ENCODE measurements around the gene MT1E. TPM values are rescaled to one million over a fixed set of nuclear protein-coding genes. Genes with fewer than 3 reads are reported as not detected.
"Not testable (repeated sequence)": the region's sequence is repeated elsewhere in the genome, so short reads cannot be mapped to it uniquely, and the experiment has no call there.

The MT1E gene
- total and polyA plus RNA-seq, 12 donors: 105 to 1,395 (median 413) TPM

DNA sequence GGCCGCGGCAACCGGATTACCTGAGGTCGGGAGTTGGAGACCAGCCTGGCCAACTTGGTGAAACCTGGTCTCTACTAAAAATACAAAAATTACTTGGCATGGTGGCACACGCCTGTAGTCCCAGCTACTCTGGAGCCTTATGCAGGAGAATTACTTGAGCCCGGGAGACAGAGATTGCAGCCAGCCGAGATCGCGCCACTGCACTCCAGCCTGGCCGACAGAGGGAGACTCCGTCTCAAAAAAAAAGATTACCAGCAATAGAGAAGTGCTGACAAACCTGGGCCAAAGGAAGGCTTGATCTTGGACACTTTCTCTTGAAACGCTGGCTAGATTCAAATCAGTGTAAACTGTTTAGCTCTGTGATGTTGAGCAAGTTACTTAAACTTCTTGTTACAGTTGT lies 48.3 kb downstream of the MT1E start:
- no peaks in the 10 kb centered on the region for H3K36me3 ChIP-seq (replicated peaks in 1 of 2)
- H3K27me3 ChIP-seq: peaks cover 5% of the 10 kb centered on the region
- peaks cover 0 to 4% of the 10 kb centered on the region in 2 donors for H3K4me1 ChIP-seq (replicated peaks in 1 of 2)
- WGBS, 4 donors: 42 to 50% (median 46%) methylated on average over 9 to 12 of the region's 12 CpGs
- H3K27ac ChIP-seq: no peak overlapping the region
- TF ChIP-seq, protein P1, sequence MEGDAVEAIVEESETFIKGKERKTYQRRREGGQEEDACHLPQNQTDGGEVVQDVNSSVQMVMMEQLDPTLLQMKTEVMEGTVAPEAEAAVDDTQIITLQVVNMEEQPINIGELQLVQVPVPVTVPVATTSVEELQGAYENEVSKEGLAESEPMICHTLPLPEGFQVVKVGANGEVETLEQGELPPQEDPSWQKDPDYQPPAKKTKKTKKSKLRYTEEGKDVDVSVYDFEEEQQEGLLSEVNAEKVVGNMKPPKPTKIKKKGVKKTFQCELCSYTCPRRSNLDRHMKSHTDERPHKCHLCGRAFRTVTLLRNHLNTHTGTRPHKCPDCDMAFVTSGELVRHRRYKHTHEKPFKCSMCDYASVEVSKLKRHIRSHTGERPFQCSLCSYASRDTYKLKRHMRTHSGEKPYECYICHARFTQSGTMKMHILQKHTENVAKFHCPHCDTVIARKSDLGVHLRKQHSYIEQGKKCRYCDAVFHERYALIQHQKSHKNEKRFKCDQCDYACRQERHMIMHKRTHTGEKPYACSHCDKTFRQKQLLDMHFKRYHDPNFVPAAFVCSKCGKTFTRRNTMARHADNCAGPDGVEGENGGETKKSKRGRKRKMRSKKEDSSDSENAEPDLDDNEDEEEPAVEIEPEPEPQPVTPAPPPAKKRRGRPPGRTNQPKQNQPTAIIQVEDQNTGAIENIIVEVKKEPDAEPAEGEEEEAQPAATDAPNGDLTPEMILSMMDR (IDR thresholded peaks at IDR 0.05): peak; percentile 33 to 70 (median 62)
- TF ChIP-seq POLR2A (IDR thresholded peaks at IDR 0.05): no peak
- DNase-seq: peak in 5 of 7 donors; percentile 40 to 70 (median 56)
- no peaks in the 10 kb centered on the region for H3K9me3 ChIP-seq (replicated peaks in 1 of 3)
- H3K4me3 ChIP-seq: no peak overlapping the region
- intact Hi-C loops (cut with DNase I): no loop called here

DNA sequence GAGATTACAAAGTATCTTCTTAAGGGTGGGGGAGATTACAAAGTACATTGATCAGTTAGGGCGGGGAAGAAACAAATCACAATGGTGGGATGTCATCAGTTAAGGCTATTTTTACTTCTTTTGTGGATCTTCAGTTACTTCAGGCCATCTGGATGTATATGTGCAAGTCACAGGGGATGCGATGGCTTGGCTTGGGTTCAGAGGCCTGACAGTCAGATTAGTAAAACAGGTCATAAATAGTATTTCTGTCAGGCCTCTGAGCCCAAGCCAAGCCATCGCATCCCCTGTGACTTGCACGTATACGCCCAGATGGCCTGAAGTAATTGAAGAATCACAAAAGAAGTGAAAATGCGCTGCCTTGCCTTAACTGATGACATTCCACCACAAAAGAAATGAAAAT lies 49.0 kb downstream of the MT1E start:
- H3K9me3 ChIP-seq (replicated peaks in 1 of 3); H3K36me3 ChIP-seq (replicated peaks in 1 of 2); H3K27me3 ChIP-seq; H3K4me1 ChIP-seq (replicated peaks in 1 of 2); H3K4me3 ChIP-seq; intact Hi-C loops (cut with DNase I); DNase-seq; H3K27ac ChIP-seq: not testable (repeated sequence)
- 79 to 91% (median 90%) methylated on average over 6 of the region's 6 CpGs for WGBS, 4 donors

DNA sequence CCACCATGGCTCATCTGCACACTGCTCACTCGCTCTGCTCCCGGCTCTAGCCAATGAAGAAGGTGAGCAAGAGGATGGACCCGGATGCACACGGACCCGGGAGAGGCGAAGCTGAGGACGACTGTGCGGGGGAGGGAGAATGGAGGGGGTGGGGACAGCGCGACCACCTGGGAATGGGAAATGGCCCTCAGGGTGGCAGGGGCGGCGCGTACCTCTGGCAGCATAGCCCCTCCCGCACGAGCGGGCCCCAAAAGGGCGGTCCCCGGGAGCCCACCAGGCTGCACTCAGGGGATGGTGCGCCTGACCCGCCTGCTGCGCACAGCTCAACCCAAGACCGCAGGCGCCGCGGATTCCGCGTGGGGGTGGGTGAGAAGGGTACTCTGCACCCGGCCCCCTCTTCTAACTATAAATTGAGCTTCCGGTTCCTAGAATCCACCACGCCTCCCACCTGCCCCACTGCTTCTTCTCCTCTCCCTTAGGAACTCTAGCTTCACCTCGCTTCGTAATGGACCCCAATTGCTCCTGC lies 50.2 kb downstream of the MT1E start:
- intact Hi-C loops (cut with DNase I): no loop called here
- H3K27me3 ChIP-seq: no peaks in the 10 kb centered on the region
- 29 to 44% (median 31%) methylated on average over 14 to 32 of the region's 32 CpGs for WGBS, 4 donors

More for the DNA sequence above, 50.2 kb downstream of the MT1E start:
- DNase-seq: no peak
- no peak overlapping the region for H3K27ac ChIP-seq
- H3K4me1 ChIP-seq (replicated peaks in 1 of 2): peaks cover 0 to 4% of the 10 kb centered on the region in 2 donors
- no peak overlapping the region for H3K4me3 ChIP-seq
- H3K36me3 ChIP-seq (replicated peaks in 1 of 2): no peaks in the 10 kb centered on the region
- TF ChIP-seq POLR2A (IDR thresholded peaks at IDR 0.05): no peak
- TF ChIP-seq, protein P1 (IDR thresholded peaks at IDR 0.05): no peak
- no peaks in the 10 kb centered on the region for H3K9me3 ChIP-seq (replicated peaks in 1 of 3)

Other genes with a start within 250 kb of the MT1E start
- gene AMFR, start 200.2 kb upstream of the MT1E start, total RNA-seq: 100 to 1,000 TPM; 165 to 346 (median 226) TPM
- gene AMFR, start 200.2 kb upstream of the MT1E start, polyA plus RNA-seq: 100 to 1,000 TPM in 1 of 3 donors, 10 to 100 TPM in 2; 40.3 to 117 (median 72.2) TPM
- 100 to 1,000 TPM in 5 of 9 donors, 10 to 100 TPM in 4; 20.1 to 113 (median 107) TPM for gene NUDT21, start 174.4 kb upstream of the MT1E start, total RNA-seq
- 10 to 100 TPM; 20.9 to 81.3 (median 32.4) TPM for gene NUDT21, start 174.4 kb upstream of the MT1E start, polyA plus RNA-seq
- 100 to 1,000 TPM in 3 of 9 donors, 10 to 100 TPM in 6; 28.1 to 183 (median 54.9) TPM for gene OGFOD1, start 174.2 kb upstream of the MT1E start, total RNA-seq
- 100 to 1,000 TPM in 1 of 3 donors, 10 to 100 TPM in 1, 1 to 10 TPM in 1; 9.2 to 132 (median 11.5) TPM for gene OGFOD1, start 174.2 kb upstream of the MT1E start, polyA plus RNA-seq
- 100 to 1,000 TPM; 115 to 329 (median 167) TPM for gene BBS2, start 105.8 kb upstream of the MT1E start, total RNA-seq
- 100 to 1,000 TPM; 156 to 357 (median 324) TPM for gene BBS2, start 105.8 kb upstream of the MT1E start, polyA plus RNA-seq
- not detected for gene MT4, start 60.7 kb upstream of the MT1E start, total RNA-seq
- gene MT4, start 60.7 kb upstream of the MT1E start, polyA plus RNA-seq: not detected
- gene MT3, start 36.3 kb upstream of the MT1E start, total RNA-seq: 100 to 1,000 TPM in 2 of 9 donors, 10 to 100 TPM in 6, 1 to 10 TPM in 1; 5.5 to 138 (median 40.6) TPM
- 100 to 1,000 TPM in 2 of 3 donors, 10 to 100 TPM in 1; 54.2 to 354 (median 169) TPM for gene MT3, start 36.3 kb upstream of the MT1E start, polyA plus RNA-seq
- gene MT2A, start 17.2 kb upstream of the MT1E start, total RNA-seq: 1,000 to 10,000 TPM in 3 of 9 donors, 100 to 1,000 TPM in 5, 10 to 100 TPM in 1; 43.8 to 6,828 (median 396) TPM
- gene MT2A, start 17.2 kb upstream of the MT1E start, polyA plus RNA-seq: 1,000 to 10,000 TPM in 1 of 3 donors, 100 to 1,000 TPM in 2; 442 to 2,904 (median 888) TPM
- gene MT1M, start 6.9 kb downstream of the MT1E start, total RNA-seq: 10 to 100 TPM in 4 of 9 donors, 1 to 10 TPM in 4, under 1 TPM in 1; 0.44 to 14.4 (median 10.0) TPM
- gene MT1M, start 6.9 kb downstream of the MT1E start, polyA plus RNA-seq: 10 to 100 TPM in 1 of 3 donors, 1 to 10 TPM in 2; 6.0 to 50.3 (median 8.0) TPM
- gene MT1A, start 12.9 kb downstream of the MT1E start, total RNA-seq: 100 to 1,000 TPM in 1 of 9 donors, 10 to 100 TPM in 4, 1 to 10 TPM in 3, not detected in 1; 6.9 to 107 (median 15.9) TPM
- 100 to 1,000 TPM in 2 of 3 donors, 10 to 100 TPM in 1; 16.5 to 273 (median 100) TPM for gene MT1A, start 12.9 kb downstream of the MT1E start, polyA plus RNA-seq
- gene MT1B, start 26.1 kb downstream of the MT1E start, total RNA-seq: not detected
- gene MT1B, start 26.1 kb downstream of the MT1E start, polyA plus RNA-seq: not detected
- gene MT1F, start 32.2 kb downstream of the MT1E start, total RNA-seq: 100 to 1,000 TPM in 1 of 9 donors, 10 to 100 TPM in 8; 10.8 to 204 (median 37.4) TPM
- 100 to 1,000 TPM in 1 of 3 donors, 10 to 100 TPM in 2; 46.1 to 107 (median 73.6) TPM for gene MT1F, start 32.2 kb downstream of the MT1E start, polyA plus RNA-seq
- 100 to 1,000 TPM in 1 of 9 donors, 10 to 100 TPM in 4, 1 to 10 TPM in 3, not detected in 1; 3.7 to 146 (median 11.5) TPM for gene MT1G, start 42.3 kb downstream of the MT1E start, total RNA-seq
- gene MT1G, start 42.3 kb downstream of the MT1E start, polyA plus RNA-seq: 10 to 100 TPM; 26.1 to 87.2 (median 26.4) TPM
- gene MT1H, start 44.0 kb downstream of the MT1E start, total RNA-seq: under 1 TPM in 1 of 9 donors, not detected in 8; 0.54 TPM
- under 1 TPM in 1 of 3 donors, not detected in 2; 0.98 TPM for gene MT1H, start 44.0 kb downstream of the MT1E start, polyA plus RNA-seq
- 100 to 1,000 TPM in 4 of 9 donors, 10 to 100 TPM in 5; 29.4 to 373 (median 90.4) TPM for gene MT1X, start 56.7 kb downstream of the MT1E start, total RNA-seq
- gene MT1X, start 56.7 kb downstream of the MT1E start, polyA plus RNA-seq: 100 to 1,000 TPM in 2 of 3 donors, 10 to 100 TPM in 1; 65.3 to 438 (median 108) TPM
- gene NUP93, start 104.3 kb downstream of the MT1E start, total RNA-seq: 10 to 100 TPM; 29.3 to 71.1 (median 39.7) TPM
- 10 to 100 TPM; 35.8 to 65.1 (median 52.7) TPM for gene NUP93, start 104.3 kb downstream of the MT1E start, polyA plus RNA-seq
- under 1 TPM in 1 of 9 donors, not detected in 8; 0.06 TPM for gene SLC12A3, start 239.4 kb downstream of the MT1E start, total RNA-seq
- gene SLC12A3, start 239.4 kb downstream of the MT1E start, polyA plus RNA-seq: under 1 TPM in 1 of 3 donors, not detected in 2; 0.03 TPM

All from adrenal gland (tissue), 12 donors.